ENCODE measurements around the gene HAND1.

The HAND1 gene

DNA sequence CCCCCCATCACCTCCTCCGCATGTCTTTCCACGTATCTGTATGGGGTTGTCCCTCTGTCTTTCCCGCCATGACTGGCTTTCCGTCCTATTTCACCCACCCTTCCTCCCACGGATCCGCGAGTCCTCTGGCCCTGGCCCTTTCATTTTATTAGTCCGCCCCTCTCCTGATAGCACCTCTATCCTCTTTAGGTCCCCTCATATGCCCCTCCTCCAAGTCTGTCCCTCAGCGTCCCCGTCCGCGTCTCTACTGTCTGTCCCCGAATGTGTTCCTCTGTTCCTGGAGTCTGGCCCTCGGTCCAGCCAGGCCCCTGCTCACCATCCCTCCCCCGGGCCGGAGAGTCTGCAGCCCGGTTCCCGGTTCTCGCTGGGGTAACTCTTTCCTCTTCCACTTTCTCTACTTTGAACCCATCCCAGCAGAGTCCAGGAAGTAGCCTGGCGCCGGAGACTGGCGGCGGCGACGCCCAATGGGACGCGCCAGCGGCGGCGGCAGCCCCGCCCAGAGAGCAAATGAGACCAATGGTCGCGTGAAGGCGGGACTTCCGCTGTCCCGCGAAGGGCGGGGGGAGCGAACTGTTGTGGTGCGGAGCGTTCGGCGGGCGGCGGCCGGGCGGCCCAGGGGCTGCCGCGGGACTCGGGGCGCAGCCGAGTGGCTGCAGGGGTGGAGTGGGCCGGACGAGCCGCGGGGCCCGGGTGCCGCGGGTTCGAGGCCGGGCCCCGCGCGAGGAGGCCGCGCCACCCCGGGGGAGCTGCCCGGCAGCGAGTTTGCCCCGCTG, 32.4 kb downstream of the HAND1 start, which contains the start of gene SAP30L:
Gene SAP30L, plus strand, starts transcription at position 576 of the 773 bp plus-strand sequence. CDS start 608 bp downstream, outside the sequence.
- ATAC-seq (ENCODE audit: low read depth), result peak; percentile 94
- H3K9me3 Mint-ChIP-seq, result no peaks in the 10 kb centered on the region
- peak; percentile 97 for DNase-seq (ENCODE audit: low spot score in 2 of 2)
- peak within 1 kb of the TSS; percentile 90 for H3K27ac Mint-ChIP-seq
- H3K4me3 Mint-ChIP-seq, result peak within 1 kb of the TSS; percentile 99
- H3K4me1 Mint-ChIP-seq, result peaks cover 32% of the 10 kb centered on the region
- H3K36me3 Mint-ChIP-seq, result peaks cover 24% of the 10 kb centered on the region
- H3K27me3 Mint-ChIP-seq, result no peaks in the 10 kb centered on the region

- Mint-ChIP-seq H3K36me3 (peaks cover 24% of the 10 kb centered on the region), H3K27me3 (no peaks in the 10 kb centered on the region), H3K4me1 (peaks cover 28% of the 10 kb centered on the region), H3K27ac (peak overlapping the region; percentile 90), H3K4me3 (peak overlapping the region; percentile 99), H3K9me3 (no peaks in the 10 kb centered on the region)
- ATAC-seq (ENCODE audit: low read depth) (no peak), DNase-seq (ENCODE audit: low spot score in 2 of 2) (peak in 1 of 2 donors; percentile 18)
These were observed 33.2 kb downstream of the HAND1 start for GRCh38 chr5:154444556-154445421.

DNA sequence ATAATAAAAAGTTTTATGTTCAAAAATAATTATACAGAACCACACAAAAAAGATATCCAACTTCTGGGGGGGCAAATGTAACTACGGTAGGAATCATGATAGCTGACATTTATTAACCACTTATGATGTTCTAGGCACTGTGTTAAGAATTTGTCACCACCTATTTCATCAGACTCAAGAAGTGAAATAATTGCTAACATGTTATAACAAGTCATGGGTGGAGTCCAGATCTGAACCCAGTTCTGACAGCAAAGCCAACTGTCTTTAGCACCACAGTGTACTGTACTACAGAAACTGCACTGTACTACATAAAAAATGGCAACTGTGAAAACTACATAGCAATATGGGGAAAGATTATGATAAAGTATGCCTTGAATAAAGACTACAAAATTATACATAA, 35.2 kb downstream of the HAND1 start:
- H3K9me3 Mint-ChIP-seq, result no peaks in the 10 kb centered on the region
- H3K27ac Mint-ChIP-seq, result no peak overlapping the region
- no peak for ATAC-seq (ENCODE audit: low read depth)
- no peak for DNase-seq (ENCODE audit: low spot score in 2 of 2)
- no peak overlapping the region for H3K4me3 Mint-ChIP-seq
- no peaks in the 10 kb centered on the region for H3K27me3 Mint-ChIP-seq
- H3K4me1 Mint-ChIP-seq, result peaks cover 28% of the 10 kb centered on the region
- H3K36me3 Mint-ChIP-seq, result peaks cover 35% of the 10 kb centered on the region

DNA sequence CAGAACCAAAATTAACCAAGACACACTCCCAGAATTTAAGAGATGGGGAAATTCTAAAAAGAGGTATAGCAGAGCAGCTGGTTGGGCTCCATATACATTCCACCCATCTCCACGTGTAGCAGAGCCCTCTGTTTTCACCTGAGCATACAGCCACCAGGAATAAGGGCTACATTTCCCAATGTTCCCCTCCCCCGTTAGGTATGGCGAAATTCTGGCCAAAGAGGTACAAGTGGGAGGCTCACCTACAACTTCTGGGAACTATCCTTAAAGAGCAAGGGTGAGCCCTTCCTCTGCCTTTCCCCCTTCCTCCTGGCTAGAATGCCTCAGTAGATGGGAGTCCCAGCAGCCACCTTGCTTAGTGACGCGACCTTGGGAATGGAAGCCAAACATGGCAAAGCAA, 37.5 kb downstream of the HAND1 start:
- Mint-ChIP-seq H3K27me3 (no peaks in the 10 kb centered on the region), H3K36me3 (peaks cover 46% of the 10 kb centered on the region)

DNA sequence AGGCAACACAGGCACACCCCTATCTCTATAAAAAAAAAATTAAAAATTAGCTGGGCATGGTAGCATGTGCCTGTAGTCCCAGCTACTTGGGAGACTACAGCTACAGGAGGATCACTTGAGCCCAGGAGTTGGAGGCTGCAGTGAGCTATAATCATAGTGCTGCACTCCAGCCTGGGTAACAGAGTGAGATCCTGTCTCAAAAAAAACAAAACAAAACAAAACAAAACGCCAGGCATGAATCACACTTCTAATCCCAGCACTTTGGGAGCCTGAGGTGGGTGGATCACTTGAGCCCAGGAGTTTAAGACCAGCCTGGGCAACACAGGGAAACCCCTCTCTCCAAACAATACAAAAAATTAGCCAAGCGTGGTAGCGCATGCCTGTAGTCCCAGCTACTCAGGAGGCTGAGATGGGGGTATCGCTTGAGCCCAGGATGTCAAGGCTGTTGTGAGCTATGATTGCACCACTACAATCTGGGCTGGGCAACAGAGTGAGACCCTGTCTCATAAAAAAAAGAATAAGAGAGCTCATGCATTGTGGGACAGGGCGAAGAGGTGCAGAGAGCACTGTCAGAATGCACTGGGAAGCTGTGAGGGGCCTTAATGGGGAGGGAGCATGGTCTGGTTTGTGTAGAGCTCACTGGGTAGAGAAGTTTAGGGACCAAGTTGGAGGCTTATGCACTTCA, 40.6 kb downstream of the HAND1 start:
- no peak overlapping the region for H3K4me3 Mint-ChIP-seq
- peaks cover 46% of the 10 kb centered on the region for H3K36me3 Mint-ChIP-seq

More for the DNA sequence above, 37.5 kb downstream of the HAND1 start:
- peaks cover 17% of the 10 kb centered on the region for H3K4me1 Mint-ChIP-seq
- no peak overlapping the region for H3K27ac Mint-ChIP-seq
- ATAC-seq (ENCODE audit: low read depth), result no peak
- H3K4me3 Mint-ChIP-seq, result no peak overlapping the region
- H3K9me3 Mint-ChIP-seq, result no peaks in the 10 kb centered on the region
- DNase-seq (ENCODE audit: low spot score in 2 of 2), result no peak

DNA sequence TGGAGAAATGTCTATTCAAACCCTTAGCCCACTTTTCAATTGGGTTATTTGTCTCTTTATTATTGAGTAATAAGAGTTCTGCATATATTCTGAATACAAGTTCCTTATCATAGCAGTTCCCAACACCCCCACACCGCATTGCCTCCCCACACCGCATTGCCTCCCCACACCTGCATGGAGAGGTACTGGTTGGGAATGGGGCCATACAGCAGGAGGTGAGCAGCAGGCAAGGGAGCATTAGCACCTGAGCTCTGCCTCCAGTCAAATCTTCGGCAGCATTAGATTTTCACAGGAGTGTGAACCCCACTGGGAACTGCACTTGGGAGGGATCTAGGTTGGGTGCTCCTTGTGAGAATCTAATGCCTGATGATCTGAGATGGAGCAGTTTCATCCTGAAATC, 42.8 kb downstream of the HAND1 start:
- no peaks in the 10 kb centered on the region for H3K27me3 Mint-ChIP-seq
- peaks cover 30% of the 10 kb centered on the region for H3K36me3 Mint-ChIP-seq
- H3K4me3 Mint-ChIP-seq, result no peak overlapping the region
- H3K4me1 Mint-ChIP-seq, result peaks cover 3% of the 10 kb centered on the region
- no peaks in the 10 kb centered on the region for H3K9me3 Mint-ChIP-seq
- DNase-seq (ENCODE audit: low spot score in 2 of 2) (no peak), ATAC-seq (ENCODE audit: low read depth) (no peak)
- no peak overlapping the region for H3K27ac Mint-ChIP-seq

More for the DNA sequence above, 40.6 kb downstream of the HAND1 start:
- ATAC-seq (ENCODE audit: low read depth) (no peak), DNase-seq (ENCODE audit: low spot score in 2 of 2) (no peak)
- H3K27ac Mint-ChIP-seq, result no peak overlapping the region
- no peaks in the 10 kb centered on the region for H3K9me3 Mint-ChIP-seq
- H3K4me1 Mint-ChIP-seq, result peaks cover 7% of the 10 kb centered on the region
- H3K27me3 Mint-ChIP-seq, result no peaks in the 10 kb centered on the region

DNA sequence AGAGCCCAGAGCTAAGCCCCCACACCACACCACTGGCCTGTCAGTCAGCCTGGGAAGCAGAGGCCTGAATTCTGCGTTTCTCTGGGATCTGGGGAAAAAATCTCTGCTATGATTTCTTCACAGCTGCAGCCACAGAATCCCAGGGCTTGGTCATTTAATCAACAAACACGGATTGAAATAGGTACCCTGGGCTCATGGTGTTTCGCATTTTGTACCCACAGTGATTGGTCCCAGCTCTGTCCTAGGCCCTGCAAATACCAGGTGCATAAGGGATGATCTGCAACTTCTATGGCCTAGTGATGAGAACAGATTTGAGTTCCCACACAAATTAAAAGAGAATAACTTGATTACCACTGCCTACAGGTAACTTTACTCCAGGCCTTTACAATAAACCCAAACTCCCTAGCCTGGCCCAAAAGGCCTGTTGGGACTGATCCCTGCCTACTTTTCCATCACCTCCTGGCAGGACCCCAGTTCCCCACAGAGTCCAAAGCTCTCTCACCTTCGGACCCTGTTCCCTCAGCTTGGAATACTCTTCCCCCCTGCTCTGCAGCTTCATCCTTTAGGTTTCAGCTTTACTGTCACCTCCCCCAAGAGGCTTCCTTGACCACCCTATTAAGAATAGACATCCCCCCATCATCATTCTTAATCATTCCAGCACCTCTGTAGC, 46.9 kb downstream of the HAND1 start:
- Mint-ChIP-seq H3K27ac (peak overlapping the region; percentile 1), H3K4me3 (no peak overlapping the region)

GRCh38 chr5:154430466-154430865, 47.6 kb downstream of the HAND1 start:
- DNase-seq (ENCODE audit: low spot score in 2 of 2) (no peak), ATAC-seq (ENCODE audit: low read depth) (no peak)
- no peak overlapping the region for H3K27ac Mint-ChIP-seq
- peaks cover 1% of the 10 kb centered on the region for H3K9me3 Mint-ChIP-seq
- no peaks in the 10 kb centered on the region for H3K4me1 Mint-ChIP-seq
- peaks cover 6% of the 10 kb centered on the region for H3K36me3 Mint-ChIP-seq
- H3K4me3 Mint-ChIP-seq, result no peak overlapping the region
- H3K27me3 Mint-ChIP-seq, result no peaks in the 10 kb centered on the region

More for the DNA sequence above, 46.9 kb downstream of the HAND1 start:
- Mint-ChIP-seq H3K9me3 (peaks cover 1% of the 10 kb centered on the region), H3K4me1 (no peaks in the 10 kb centered on the region), H3K36me3 (peaks cover 11% of the 10 kb centered on the region), H3K27me3 (no peaks in the 10 kb centered on the region)
- DNase-seq (ENCODE audit: low spot score in 2 of 2), result no peak
- ATAC-seq (ENCODE audit: low read depth), result no peak

DNA sequence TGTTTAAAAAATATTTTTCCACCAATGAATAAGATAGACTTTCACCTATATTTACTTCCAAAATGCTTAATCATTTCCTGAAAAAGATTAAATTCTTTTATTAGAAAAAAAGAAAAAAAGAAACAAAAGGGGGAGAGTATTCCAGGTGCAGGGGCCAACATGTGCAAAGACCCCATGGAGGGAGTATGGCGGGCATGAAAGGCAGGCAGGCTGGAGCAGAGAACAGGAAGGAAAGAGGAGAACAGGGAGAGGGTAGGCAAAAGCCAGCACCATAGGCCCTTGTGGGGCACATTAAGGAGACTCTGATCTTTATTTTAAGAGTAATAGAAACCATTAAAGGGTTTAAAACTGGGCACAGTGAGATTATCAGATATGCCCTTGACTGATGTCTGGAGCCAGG, 48.7 kb downstream of the HAND1 start:
- peaks cover 1% of the 10 kb centered on the region for H3K9me3 Mint-ChIP-seq
- no peak for ATAC-seq (ENCODE audit: low read depth)
- H3K4me1 Mint-ChIP-seq, result no peaks in the 10 kb centered on the region
- no peak overlapping the region for H3K4me3 Mint-ChIP-seq
- no peaks in the 10 kb centered on the region for H3K27me3 Mint-ChIP-seq
- no peak overlapping the region for H3K27ac Mint-ChIP-seq
- no peak for DNase-seq (ENCODE audit: low spot score in 2 of 2)
- H3K36me3 Mint-ChIP-seq, result peaks cover 7% of the 10 kb centered on the region

GRCh38 chr5:154428208-154428607, 49.8 kb downstream of the HAND1 start:
- DNase-seq (ENCODE audit: low spot score in 2 of 2), result no peak
- no peak overlapping the region for H3K4me3 Mint-ChIP-seq
- no peak overlapping the region for H3K27ac Mint-ChIP-seq
- peaks cover 9% of the 10 kb centered on the region for H3K36me3 Mint-ChIP-seq
- H3K9me3 Mint-ChIP-seq, result peaks cover 4% of the 10 kb centered on the region
- H3K4me1 Mint-ChIP-seq, result no peaks in the 10 kb centered on the region
- no peaks in the 10 kb centered on the region for H3K27me3 Mint-ChIP-seq
- no peak for ATAC-seq (ENCODE audit: low read depth)
